GM18508 (cell line): ENCODE measurements around the gene ASXL3.

Experiments used
- ATAC-seq: cut with Tn5 transposase; IDR thresholded peaks from one replicate; pipeline ENCODE4 v1.9.1; 2021; ENCODE audit warnings: moderate number of reproducible peaks; ENCODE audit not compliant: insufficient read depth, unreplicated experiment

The ASXL3 gene

GRCh38 chr18:33653231-33653630 is 75.2 kb downstream of the ASXL3 start:
- ATAC-seq, result no peak

DNA sequence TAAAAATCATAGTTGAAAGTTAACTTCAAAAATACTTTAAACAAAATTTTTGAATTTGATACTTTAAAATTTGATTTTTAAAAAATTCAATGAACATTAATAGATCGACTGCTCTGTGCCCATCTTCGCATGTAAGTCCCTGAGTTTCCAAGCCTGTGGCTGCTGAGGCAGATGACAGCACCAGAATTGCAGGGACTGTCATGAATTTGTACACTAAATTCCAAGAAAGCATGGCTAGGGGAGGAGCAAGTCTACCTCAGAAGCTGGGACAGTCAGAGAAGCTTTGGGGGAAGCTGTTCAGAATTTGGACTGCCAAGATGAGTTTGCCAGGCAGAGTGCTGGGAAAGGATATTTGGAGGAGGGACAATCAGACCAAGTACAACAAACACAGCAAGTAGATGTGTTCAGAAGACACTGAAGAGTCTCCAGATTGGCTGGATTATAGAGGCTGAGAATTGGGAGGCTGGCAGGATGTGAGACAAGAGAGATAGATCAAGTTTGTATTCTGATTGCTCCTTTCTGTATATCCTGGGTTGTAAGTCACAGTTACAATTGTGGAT is 79.0 kb downstream of the ASXL3 start:
- ATAC-seq, result no peak

- ATAC-seq, result no peak
Observed at GRCh38 chr18:33660696-33661310, 82.8 kb downstream of the ASXL3 start.

- ATAC-seq, result no peak
Observed at GRCh38 chr18:33664241-33664874, 86.3 kb downstream of the ASXL3 start.

DNA sequence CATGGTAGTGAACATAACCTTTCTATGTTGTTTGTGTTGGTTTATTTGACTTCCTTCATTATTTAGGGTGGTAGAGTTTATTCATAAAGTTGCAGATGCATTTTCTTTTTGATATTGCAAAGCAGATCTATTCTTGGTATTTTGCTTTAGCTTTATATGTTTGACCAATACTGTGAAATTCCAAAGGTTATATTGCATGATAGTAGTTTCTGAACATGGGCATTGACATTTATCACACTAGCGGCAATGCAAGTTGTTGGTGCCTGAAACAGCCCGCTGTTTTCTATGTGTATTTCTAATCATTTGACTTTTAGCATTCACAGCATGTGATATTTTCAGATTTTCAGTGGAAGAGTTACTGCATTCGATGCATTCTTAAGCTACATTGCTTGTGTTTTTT is 87.2 kb downstream of the ASXL3 start:
- no peak for ATAC-seq

GRCh38 chr18:33665641-33666040 is 87.6 kb downstream of the ASXL3 start:
- no peak for ATAC-seq

- ATAC-seq, result no peak
Observed at GRCh38 chr18:33666915-33667314, 88.9 kb downstream of the ASXL3 start.

- ATAC-seq, result no peak
Observed at GRCh38 chr18:33669589-33669988, 91.6 kb downstream of the ASXL3 start.

GRCh38 chr18:33670029-33670428 is 92.0 kb downstream of the ASXL3 start:
- ATAC-seq, result no peak

GRCh38 chr18:33673689-33674088 is 95.7 kb downstream of the ASXL3 start:
- no peak for ATAC-seq

- ATAC-seq, result no peak
Observed at GRCh38 chr18:33676593-33676992, 98.6 kb downstream of the ASXL3 start.

DNA sequence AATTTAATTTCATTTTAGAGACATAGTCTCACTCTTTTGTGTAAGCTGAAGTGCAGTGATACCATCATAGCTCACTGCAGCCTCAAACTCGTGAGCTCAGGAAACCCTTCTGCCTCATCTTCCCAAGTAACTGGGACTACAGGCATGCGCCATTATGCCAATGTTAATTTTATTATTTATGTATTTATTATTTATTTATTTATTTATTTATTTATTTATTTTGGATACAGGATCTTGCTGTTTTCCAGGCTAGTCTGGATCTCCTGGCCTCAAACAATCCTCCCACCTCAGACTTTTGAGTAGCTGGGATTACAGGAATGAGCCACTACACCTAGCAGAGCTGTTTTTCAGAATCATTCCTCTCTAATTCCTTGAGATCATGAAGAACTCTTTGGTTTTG is 99.9 kb downstream of the ASXL3 start:
- ATAC-seq, result no peak

GRCh38 chr18:33682436-33682835 is 104.4 kb downstream of the ASXL3 start:
- no peak for ATAC-seq

DNA sequence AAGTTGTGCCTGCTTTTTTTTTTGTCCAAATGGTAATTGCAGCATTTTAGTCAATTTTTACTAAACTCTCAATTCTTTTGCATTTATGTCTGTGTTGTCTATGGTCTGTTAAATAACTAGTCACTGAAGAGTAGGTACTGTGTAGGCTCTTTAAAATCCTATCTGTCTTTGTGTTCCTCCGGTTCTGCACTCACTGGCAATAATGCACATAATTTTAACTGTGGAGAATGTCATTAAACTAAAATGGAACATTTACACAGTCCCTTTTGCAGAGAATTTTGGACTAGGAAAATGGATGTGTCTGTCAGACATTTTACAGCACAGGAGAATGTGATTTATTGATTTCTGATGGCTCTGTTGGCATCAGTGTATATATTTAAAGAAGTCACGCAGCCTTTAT is 116.6 kb downstream of the ASXL3 start:
- ATAC-seq, result no peak

GRCh38 chr18:33696332-33697162 is 118.5 kb downstream of the ASXL3 start:
- no peak for ATAC-seq

DNA sequence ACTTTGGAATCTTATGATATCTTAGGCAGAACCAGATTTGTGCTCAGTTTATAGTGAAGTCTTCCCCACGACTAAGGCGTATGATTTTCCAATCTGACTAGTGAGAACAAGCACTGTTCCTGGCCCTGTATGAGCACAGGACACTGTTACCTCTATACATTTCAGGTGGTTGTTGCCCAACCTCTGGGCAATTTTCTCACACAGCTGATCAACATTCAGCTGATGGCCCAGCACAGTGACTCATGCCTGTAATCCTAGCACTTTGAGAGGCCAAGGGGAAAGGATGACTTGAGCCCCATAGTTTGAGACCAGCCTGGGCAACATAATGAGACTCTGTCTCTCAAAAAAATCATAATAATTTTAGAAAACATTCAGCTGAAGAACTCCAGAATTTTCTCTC is 119.5 kb downstream of the ASXL3 start:
- ATAC-seq, result no peak

- peak; percentile 43 for ATAC-seq
Observed at GRCh38 chr18:33699372-33699771, 121.4 kb downstream of the ASXL3 start.

DNA sequence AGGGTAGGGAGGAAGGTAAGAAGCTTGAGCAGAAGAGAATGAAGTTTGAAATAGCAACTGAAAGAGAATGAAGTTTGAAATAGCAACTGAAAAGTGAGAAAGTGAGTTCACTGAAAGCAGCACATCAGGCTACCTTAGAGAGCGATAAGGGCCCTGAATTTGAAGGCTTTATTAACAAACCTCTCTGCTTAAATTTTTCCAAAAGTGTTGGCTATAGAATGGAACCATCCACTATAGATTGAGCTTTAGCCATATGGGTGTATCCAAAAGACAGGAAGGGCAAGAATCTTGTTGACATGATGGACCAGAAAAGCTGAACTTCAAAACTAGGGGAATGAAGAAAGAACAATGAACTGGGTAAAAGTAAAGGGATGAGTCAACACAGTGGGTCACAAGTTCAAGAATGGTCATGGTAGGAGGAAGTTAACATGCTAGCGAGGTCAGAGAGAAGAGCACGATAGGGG is 122.5 kb downstream of the ASXL3 start:
- ATAC-seq, result no peak

- ATAC-seq, result no peak
Observed at GRCh38 chr18:33702625-33703024, 124.6 kb downstream of the ASXL3 start.

- ATAC-seq, result no peak
Observed at GRCh38 chr18:33706391-33706790, 128.4 kb downstream of the ASXL3 start.

DNA sequence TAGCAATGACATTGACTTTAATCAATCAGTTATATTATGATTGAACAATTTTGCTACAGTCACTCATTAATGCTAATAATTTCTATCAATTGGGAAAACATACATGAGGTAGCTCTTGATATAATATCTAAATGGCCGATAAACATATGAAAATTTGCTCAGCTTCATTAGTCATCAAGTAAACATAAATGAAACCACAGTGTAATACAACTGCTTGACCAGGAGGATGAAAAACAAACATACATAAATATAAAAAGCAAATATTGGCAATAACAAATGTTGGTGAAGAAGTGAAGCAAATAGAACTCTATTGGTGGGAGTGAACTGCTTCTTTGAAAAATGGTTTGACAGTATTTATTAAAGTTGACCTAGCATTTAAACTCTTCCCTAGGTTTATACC is 130.9 kb downstream of the ASXL3 start:
- ATAC-seq, result no peak
